B cell (primary cell): ENCODE results near the gene STARD3NL. TPM values are rescaled to one million over a fixed set of nuclear protein-coding genes. Genes with fewer than 3 reads are reported as not detected.

ENCODE experiments used
- ATAC-seq: fragments of 200-7000 bp; cut with Tn5 transposase; one replicate; pipeline ENCODE4 v1.10.0; 2021; ENCODE audit warnings: low read depth, mild to moderate bottlenecking, moderate number of reproducible peaks, moderate library complexity
- CTCF ChIA-PET: fragments of 350-600 bp; sonication (Branson Sonifier 250); formaldehyde crosslinking; loops from one replicate; lab custom pipeline; 2021; ENCODE audit warnings: antibody characterized with exemption, inconsistent platforms; lab: Charles Lee
- POLR2A ChIA-PET: fragments of 350-600 bp; sonication (Branson Sonifier 250); formaldehyde crosslinking; loops from one replicate; lab custom pipeline; 2021; ENCODE audit warnings: antibody characterized with exemption; lab: Charles Lee
- DNase-seq: peaks from one replicate; pipeline ENCODE4 v3.0.0; 2013
- H2AFZ ChIP-seq: 2 replicates; pipeline ENCODE4 v1.6.1; 2012; ENCODE audit warnings: mild to moderate bottlenecking, low read depth, low read length; ENCODE audit not compliant: insufficient read depth, poor library complexity, severe bottlenecking
- H3K27ac ChIP-seq, 2 donors: 1 replicate in 1 of 2; 2 replicates in 1 of 2; pipeline ENCODE4 v1.5.1; 2012 to 2013; ENCODE audit warnings: low read length in 2 of 2, mild to moderate bottlenecking in 2 of 2, moderate library complexity in 1 of 2
- H3K27me3 ChIP-seq, 4 experiments: fragments of 200-600 bp in 1 of 4; sonication (generic) in 1 of 4; replicated peaks in 1 of 4; 1 replicate in 2 of 4; 2 replicates in 2 of 4; pipeline versions ENCODE4 v1.6.1 to v1.7.0; 2013 to 2016; ENCODE audit warnings: low read length in 3 of 4, mild to moderate bottlenecking in 2 of 4, mixed read lengths in 1 of 4, moderate library complexity in 1 of 4; ENCODE audit not compliant: insufficient read depth in 4 of 4, control insufficient read depth in 3 of 4; ENCODE audit errors: control extremely low read depth in 1 of 4
- H3K36me3 ChIP-seq, 2 experiments: replicated peaks in 1 of 2; 1 replicate in 1 of 2; 2 replicates in 1 of 2; pipeline versions ENCODE4 v1.6.1 to v1.7.1; 2013; ENCODE audit warnings: low read length in 1 of 2; ENCODE audit not compliant: insufficient read depth in 2 of 2, control insufficient read depth in 1 of 2; ENCODE audit errors: control extremely low read depth in 1 of 2, extremely low read depth in 1 of 2
- H3K4me1 ChIP-seq, 2 donors: fragments of 200-600 bp in 1 of 2; sonication (generic) in 1 of 2; 1 replicate in 1 of 2; 2 replicates in 1 of 2; pipeline versions ENCODE4 v1.5.1 to v1.6.1; 2013 to 2017; ENCODE audit warnings: low read length in 2 of 2; ENCODE audit not compliant: control insufficient read depth in 2 of 2, insufficient read depth in 2 of 2
- H3K4me2 ChIP-seq: replicated peaks from 2 replicates; pipeline ENCODE3; 2012; ENCODE audit warnings: mild to moderate bottlenecking, low read depth, low read length; ENCODE audit not compliant: poor library complexity, severe bottlenecking
- H3K4me3 ChIP-seq, 5 experiments: fragments of 200-600 bp in 1 of 5; sonication (generic) in 1 of 5; 1 replicate in 3 of 5; 2 replicates in 2 of 5; pipeline versions ENCODE4 v1.5.1 to v1.7.0; 2011 to 2016; ENCODE audit warnings: low read length in 4 of 5, mild to moderate bottlenecking in 4 of 5, low read depth in 2 of 5, control low read depth in 1 of 5, moderate library complexity in 1 of 5; ENCODE audit not compliant: insufficient read depth in 1 of 5; ENCODE audit errors: control extremely low read depth in 1 of 5, extremely low read depth in 1 of 5
- H3K79me2 ChIP-seq: fragments of 200-600 bp; sonication (generic); one replicate; pipeline ENCODE4 v1.6.0; 2016; ENCODE audit warnings: low read length; ENCODE audit not compliant: control insufficient read depth, insufficient read depth
- H3K9ac ChIP-seq: fragments of 200-600 bp; sonication (generic); 2 replicates; pipeline ENCODE4 v1.6.1; 2017; ENCODE audit warnings: mild to moderate bottlenecking, low read length, moderate library complexity
- H3K9me3 ChIP-seq, 3 donors: one replicate each; pipeline versions ENCODE4 v1.6.1 to v1.7.1; 2013; ENCODE audit warnings: low read length in 2 of 3; ENCODE audit not compliant: control insufficient read depth in 2 of 3, insufficient read depth in 1 of 3; ENCODE audit errors: control extremely low read depth in 1 of 3
- H4K20me1 ChIP-seq: 2 replicates; pipeline ENCODE4 v1.6.0; 2012; ENCODE audit warnings: mild to moderate bottlenecking, low read length; ENCODE audit not compliant: insufficient read depth, control insufficient read depth, poor library complexity, severe bottlenecking
- H3K27ac Mint-ChIP-seq: one replicate; pipeline ENCODE4 v1.8.0; 2021; ENCODE audit warnings: mixed read lengths
- H3K27me3 Mint-ChIP-seq: one replicate; pipeline ENCODE4 v1.8.0; 2021; ENCODE audit warnings: mixed read lengths
- H3K4me1 Mint-ChIP-seq: one replicate; pipeline ENCODE4 v1.8.0; 2021; ENCODE audit warnings: mixed read lengths
- H3K4me3 Mint-ChIP-seq: one replicate; pipeline ENCODE4 v1.8.0; 2021; ENCODE audit warnings: mixed read lengths
- H3K9me3 Mint-ChIP-seq: one replicate; pipeline ENCODE4 v1.8.0; 2022; ENCODE audit warnings: mixed read lengths; ENCODE audit not compliant: insufficient read depth
- EZH2 ChIP-seq: IDR thresholded peaks from 2 replicates; pipeline ENCODE4 v1.6.1; 2012; ENCODE audit warnings: borderline replicate concordance, low read depth, mild to moderate bottlenecking, moderate library complexity, low read length; ENCODE audit not compliant: insufficient read depth, poor library complexity, severe bottlenecking
- WGBS: methylation state at CpG from one replicate; pipeline ENCODE4 v1.1.5; 2013; ENCODE audit warnings: missing lambda C conversion rate; ENCODE audit not compliant: insufficient coverage; 5-methylcytosine and 5-hydroxymethylcytosine counted together
- intact Hi-C: fragments of 100-400 bp; cut with micrococcal nuclease; formaldehyde crosslinking; loops from one replicate; pipeline ENCODE4 v1.10.0; 2022
- polyA plus RNA-seq: library from polyadenylated mRNA; depleted of rRNA; stranded (reverse); fragments of >200 nt; gene quantifications from 2 replicates; pipeline ENCODE4 v1.2.3, GENCODE V29; 2012
- total RNA-seq, 2 donors: library from RNA; stranded (reverse); fragments of 120-200 nt in 1 of 2; gene quantifications; 1 replicate in 1 of 2; 2 replicates in 1 of 2; pipeline versions ENCODE4 v1.2.3 to v1.2.4, GENCODE V29; 2013 to 2022
- TF ChIP-seq, protein P1 (sequence below): fragments of 200-600 bp; IDR thresholded peaks from one replicate; pipeline ENCODE4 v1.8.0; 2022; ENCODE audit warnings: antibody characterized with exemption, mild to moderate bottlenecking

STARD3NL gene
- total and polyA plus RNA-seq, 2 donors (not counting 1 experiment from before 2014, with no cell fraction given), result 13.4 to 24.5 TPM

DNA sequence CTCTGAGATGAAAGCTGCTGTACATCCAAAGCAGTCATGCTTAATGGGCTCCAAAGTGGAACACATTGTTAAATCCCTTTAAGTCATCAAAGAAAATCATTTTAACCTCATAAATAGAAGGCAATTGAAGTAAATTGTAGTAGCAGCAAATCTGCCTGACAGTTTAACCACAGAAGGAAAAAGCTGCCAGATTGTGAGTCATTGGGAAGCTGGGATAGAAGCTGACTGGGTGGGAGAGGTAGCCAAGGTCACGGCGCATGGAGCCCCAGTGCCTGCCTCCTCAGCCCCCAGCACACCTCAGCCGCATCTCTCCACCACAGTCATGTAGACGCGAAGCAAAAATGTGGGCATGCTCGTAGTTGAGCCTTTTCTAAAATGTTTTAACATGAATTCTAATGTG is 51.3 kb downstream of the STARD3NL start:
- DNase-seq (no peak), ATAC-seq (no peak)
- ChIA-PET POLR2A (no interaction called here), CTCF (interaction anchor here (1.6 kb wide), 1 partner anchor 14 kb away, joined by 5 read pairs; no protein-coding TSS in a partner anchor)
- Histone ChIP-seq H3K36me3 (peaks cover 0 to 24% of the 10 kb centered on the region in 2 experiments), H3K79me2 (no peaks in the 10 kb centered on the region), H3K27me3 (no peaks in the 10 kb centered on the region), H3K4me3 (no peak overlapping the region), H3K27ac (no peak overlapping the region), H3K4me2 (no peak overlapping the region), H3K9me3 (no peaks in the 10 kb centered on the region), H3K4me1 (peaks cover 8 to 9% of the 10 kb centered on the region in 2 donors), H3K9ac (no peak overlapping the region), H4K20me1 (no peaks in the 10 kb centered on the region), H2AFZ (no peak overlapping the region)
- no peak overlapping the region for H3K27ac Mint-ChIP-seq
- peaks cover 16% of the 10 kb centered on the region for H3K4me1 Mint-ChIP-seq
- intact Hi-C loops, result no loop called here
- no peaks in the 10 kb centered on the region for H3K27me3 Mint-ChIP-seq
- no CpG with 5 or more reads among the region's 6 CpGs for WGBS
- no peak overlapping the region for H3K4me3 Mint-ChIP-seq
- H3K9me3 Mint-ChIP-seq, result no peaks in the 10 kb centered on the region
- TF ChIP-seq EZH2, result no peak
- TF ChIP-seq, protein P1, sequence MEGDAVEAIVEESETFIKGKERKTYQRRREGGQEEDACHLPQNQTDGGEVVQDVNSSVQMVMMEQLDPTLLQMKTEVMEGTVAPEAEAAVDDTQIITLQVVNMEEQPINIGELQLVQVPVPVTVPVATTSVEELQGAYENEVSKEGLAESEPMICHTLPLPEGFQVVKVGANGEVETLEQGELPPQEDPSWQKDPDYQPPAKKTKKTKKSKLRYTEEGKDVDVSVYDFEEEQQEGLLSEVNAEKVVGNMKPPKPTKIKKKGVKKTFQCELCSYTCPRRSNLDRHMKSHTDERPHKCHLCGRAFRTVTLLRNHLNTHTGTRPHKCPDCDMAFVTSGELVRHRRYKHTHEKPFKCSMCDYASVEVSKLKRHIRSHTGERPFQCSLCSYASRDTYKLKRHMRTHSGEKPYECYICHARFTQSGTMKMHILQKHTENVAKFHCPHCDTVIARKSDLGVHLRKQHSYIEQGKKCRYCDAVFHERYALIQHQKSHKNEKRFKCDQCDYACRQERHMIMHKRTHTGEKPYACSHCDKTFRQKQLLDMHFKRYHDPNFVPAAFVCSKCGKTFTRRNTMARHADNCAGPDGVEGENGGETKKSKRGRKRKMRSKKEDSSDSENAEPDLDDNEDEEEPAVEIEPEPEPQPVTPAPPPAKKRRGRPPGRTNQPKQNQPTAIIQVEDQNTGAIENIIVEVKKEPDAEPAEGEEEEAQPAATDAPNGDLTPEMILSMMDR, result no peak

DNA sequence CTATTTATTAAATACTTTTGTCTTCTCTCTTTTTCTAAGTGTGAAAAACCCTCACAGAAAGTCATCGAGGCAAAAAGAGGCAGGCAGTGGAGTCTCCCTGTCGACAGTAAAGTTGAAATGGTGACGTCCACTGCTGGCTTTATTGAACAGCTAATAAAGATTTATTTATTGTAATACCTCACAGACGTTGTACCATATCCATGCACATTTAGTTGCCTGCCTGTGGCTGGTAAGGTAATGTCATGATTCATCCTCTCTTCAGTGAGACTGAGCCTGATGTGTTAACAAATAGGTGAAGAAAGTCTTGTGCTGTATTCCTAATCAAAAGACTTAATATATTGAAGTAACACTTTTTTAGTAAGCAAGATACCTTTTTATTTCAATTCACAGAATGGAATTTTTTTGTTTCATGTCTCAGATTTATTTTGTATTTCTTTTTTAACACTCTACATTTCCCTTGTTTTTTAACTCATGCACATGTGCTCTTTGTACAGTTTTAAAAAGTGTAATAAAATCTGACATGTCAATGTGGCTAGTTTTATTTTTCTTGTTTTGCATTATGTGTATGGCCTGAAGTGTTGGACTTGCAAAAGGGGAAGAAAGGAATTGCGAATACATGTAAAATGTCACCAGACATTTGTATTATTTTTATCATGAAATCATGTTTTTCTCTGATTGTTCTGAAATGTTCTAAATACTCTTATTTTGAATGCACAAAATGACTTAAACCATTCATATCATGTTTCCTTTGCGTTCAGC is 52.0 kb downstream of the STARD3NL start:
- no peak overlapping the region for H3K27ac Mint-ChIP-seq
- DNase-seq, result no peak
- no peak for ATAC-seq
- peaks cover 16% of the 10 kb centered on the region for H3K4me1 Mint-ChIP-seq
- no CpG with 5 or more reads among the region's 6 CpGs for WGBS
- no peaks in the 10 kb centered on the region for H3K9me3 Mint-ChIP-seq
- peaks cover 0 to 21% of the 10 kb centered on the region in 2 experiments for H3K36me3 ChIP-seq
- intact Hi-C loops, result no loop called here
- no peaks in the 10 kb centered on the region for H3K27me3 ChIP-seq
- no peaks in the 10 kb centered on the region for H3K9me3 ChIP-seq
- no peak overlapping the region for H3K4me3 Mint-ChIP-seq
- POLR2A ChIA-PET, result no interaction called here
- TF ChIP-seq EZH2, result no peak
- TF ChIP-seq, protein P1, result no peak
- no peak overlapping the region for H3K4me2 ChIP-seq
- peaks cover 8 to 9% of the 10 kb centered on the region in 2 donors for H3K4me1 ChIP-seq
- no peak overlapping the region for H2AFZ ChIP-seq
- H3K9ac ChIP-seq, result no peak overlapping the region
- H4K20me1 ChIP-seq, result no peaks in the 10 kb centered on the region
- H3K27me3 Mint-ChIP-seq, result no peaks in the 10 kb centered on the region
- H3K27ac ChIP-seq, result no peak overlapping the region
- no peak overlapping the region for H3K4me3 ChIP-seq
- no peaks in the 10 kb centered on the region for H3K79me2 ChIP-seq
- CTCF ChIA-PET, result no interaction called here
